GM19463 (cell line): ENCODE data around the gene CNIH1.

Experiments used
- ATAC-seq: cut with Tn5 transposase; IDR thresholded peaks from one replicate; pipeline ENCODE4 v1.9.1; 2021; ENCODE audit warnings: mild to moderate bottlenecking, moderate library complexity; ENCODE audit not compliant: unreplicated experiment

The CNIH1 gene

GRCh38 chr14:54440873-54441868, at the start of gene CNIH1:
Gene CNIH1 (minus strand): TSS chr14:54441374. CDS start chr14:54441327, 47 bp downstream.
- ATAC-seq: peak; percentile 94

- ATAC-seq: no peak
Observed at GRCh38 chr14:54490445-54491175, 49.4 kb upstream of the CNIH1 start.

DNA sequence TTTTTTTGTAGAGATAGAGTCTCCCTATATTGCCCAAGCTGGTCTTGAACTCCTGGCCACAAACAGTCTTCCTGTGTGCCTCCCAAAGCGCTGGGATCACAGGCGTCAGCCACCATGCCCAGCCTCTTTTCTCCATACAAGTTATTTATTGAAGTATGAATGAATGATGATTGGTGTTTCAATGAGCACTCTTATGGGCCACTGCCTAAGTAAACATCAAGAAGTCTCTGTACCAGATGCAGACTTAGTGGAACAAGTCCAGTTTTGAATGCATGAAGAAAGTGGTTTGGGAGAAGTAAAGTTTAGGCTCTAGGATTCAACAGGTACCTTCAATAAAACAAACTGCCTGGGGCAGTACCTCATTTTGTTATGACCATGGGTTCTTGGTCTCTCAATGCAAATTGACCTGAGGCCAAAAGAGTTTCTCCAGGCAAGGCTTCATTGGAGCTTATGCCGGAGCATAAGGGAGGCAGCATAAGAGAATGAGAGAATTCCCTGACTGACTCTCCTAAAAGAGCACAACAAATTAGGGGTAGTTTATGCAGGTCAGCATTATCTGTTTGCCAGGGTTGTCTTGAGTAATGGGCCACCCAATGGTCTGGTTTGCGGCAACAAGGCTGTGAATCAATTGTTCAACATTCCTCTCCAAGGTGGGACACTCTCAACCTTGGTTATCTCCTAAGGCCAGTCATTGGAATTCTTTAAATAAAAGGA, 48.7 kb upstream of the CNIH1 start:
- no peak for ATAC-seq

- ATAC-seq: no peak
Observed at GRCh38 chr14:54489318-54489683, 48.1 kb upstream of the CNIH1 start.

GRCh38 chr14:54488646-54489317, 47.6 kb upstream of the CNIH1 start, which contains the start of gene GMFB:
Gene GMFB (minus strand): TSS chr14:54488980. CDS start chr14:54488927, 53 bp downstream.
- peak; percentile 93 for ATAC-seq

DNA sequence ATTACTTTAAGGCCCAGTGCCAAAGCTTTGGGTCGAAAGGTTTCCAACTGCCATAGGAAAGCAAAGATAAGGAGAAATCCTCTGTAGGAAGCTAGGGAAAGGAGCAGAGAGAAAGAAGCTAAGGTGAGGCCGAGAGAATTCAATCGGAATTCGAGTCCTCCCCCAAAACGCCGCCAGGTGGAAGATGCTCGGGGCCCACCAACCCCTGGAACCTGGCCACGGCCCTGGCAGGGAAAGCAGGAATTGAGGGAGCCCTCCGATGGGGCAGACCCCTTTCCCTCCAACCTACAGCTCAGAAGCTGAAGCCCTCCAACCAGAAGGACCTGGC, 47.1 kb upstream of the CNIH1 start:
- no peak for ATAC-seq

- no peak for ATAC-seq
Observed at GRCh38 chr14:54487771-54488170, 46.6 kb upstream of the CNIH1 start.

- ATAC-seq: no peak
Observed at GRCh38 chr14:54486685-54487084, 45.5 kb upstream of the CNIH1 start.

- no peak for ATAC-seq
Observed at GRCh38 chr14:54483846-54484245, 42.7 kb upstream of the CNIH1 start.

DNA sequence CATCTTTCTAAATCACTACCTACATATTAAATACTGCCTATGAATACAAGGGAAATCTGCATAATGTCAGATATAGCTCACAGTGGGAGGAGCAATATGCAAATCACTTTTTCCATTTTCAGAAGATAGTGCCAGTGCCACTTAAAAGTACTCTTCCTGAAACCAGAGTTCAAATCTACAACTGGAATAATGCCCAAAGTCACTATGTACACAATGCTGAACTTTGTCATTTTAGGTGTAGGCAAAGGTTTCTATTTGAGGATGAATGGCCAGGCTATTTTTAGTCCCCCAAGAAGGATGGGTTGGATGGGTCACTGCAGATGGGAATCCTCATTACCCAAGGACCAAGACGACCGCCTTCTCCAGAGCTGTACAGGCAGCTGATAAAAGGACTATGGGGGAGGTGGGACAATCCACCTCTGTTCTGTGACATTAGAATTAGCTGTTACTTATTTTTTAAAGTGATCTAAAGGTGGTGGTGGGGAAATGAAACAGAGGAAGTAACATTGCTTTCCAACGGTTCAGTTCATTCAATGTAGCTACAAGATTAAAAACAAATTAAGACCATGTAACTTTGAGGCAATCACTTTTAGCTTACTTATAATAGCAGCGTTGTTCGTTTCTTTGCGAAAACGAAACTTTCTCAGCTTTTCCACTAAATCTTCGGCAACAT, 42.0 kb upstream of the CNIH1 start:
- no peak for ATAC-seq

DNA sequence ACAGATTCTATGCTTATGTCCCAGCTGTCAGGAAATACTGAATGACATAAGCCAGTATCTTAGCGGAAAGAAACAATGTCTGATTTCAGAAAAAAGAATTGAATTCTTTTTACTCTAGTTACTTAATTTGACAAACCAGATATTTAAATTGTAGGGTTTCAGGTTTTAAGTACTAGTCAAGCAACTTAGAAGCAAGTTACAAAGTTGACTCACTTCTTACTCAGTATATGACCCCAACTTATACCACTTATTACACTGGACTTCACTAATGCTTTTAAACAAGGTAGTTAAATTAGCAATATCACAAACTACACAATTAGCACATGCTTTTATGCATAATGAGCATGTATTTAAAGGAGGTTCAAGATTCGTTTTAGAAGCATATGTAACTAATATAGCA, 40.5 kb upstream of the CNIH1 start:
- ATAC-seq: no peak

DNA sequence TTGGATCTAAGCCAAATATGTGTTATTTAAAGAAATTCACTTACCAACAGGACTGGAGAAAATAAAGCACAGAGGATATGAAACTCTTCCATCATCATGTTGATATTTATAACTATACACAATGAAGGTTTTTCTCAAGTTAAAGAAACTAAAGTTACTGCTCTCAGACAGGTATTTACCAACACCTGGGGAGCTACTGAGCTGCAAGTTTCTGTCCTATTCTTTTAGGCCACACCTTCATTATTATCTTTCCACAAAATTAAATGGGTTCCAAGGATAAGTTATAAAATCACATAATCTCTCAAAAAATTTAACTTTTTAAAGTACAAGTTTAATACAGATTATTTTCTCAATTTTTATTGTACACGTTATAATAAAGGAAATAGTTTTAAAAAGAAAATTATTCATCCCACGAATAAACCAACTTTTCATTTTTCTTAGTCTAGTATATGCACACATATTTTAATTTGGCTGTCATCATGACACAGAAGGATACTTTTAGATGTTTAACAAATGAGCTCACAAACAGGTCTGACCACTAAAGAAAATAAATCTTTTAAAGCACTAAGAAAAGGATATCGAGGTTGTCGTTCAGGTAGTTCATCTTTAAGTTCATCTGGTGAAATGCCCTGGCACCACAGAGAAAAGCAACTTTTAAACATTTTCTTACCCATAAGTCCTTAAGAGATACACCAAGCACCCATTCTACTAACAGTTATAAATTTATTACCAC, 39.8 kb upstream of the CNIH1 start:
- ATAC-seq: no peak

- ATAC-seq: no peak
Observed at GRCh38 chr14:54478636-54479215, 37.6 kb upstream of the CNIH1 start.

DNA sequence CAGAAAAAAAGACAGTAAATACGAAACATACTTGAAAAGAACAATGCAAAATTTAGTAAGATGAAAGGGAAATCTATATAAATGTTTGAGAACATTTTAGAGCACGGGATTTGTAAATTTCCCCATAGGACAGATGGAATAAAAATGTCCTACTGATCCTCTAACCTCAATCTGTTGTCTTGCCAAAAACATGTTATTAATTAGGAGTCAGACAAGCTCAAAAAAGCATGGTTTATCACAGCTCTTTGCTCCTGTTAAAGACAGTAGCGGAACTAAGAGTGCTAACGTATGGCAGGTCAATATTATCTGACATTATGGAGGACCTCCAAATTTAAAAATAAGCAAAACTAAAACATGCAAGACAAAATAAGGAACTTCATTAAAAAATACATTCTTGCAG, 34.7 kb upstream of the CNIH1 start:
- no peak for ATAC-seq

DNA sequence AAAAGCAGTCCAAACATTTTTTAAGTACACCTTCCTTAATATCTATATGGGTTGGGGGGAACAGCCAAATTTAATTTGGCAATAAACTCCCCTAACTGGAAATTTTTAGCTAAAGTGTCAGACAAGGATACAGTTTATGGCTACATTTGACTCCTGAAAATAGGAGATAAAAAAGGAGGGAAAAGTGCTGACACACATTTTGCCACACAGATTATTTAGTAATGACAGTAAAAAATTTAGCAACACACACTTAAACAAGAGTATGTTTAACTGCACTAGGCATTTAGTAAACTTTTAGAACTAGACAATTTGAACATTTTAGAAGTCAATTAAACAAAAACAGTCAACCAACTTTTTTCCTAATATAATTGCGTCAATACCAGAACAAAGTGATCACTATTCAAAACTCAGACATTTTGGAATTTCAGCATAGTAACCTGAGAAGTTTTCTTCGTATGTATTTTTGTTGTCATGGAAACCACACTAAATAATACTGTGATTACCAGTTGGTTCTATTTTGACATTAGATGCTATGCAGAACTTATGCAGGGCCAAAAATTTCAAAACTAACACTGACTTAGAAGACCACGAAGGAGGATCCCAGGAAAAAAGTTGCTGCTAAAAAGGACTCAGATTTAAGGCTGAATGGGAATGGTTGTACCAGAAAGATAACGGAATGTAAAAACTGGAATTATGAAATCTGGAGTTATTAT, 34.2 kb upstream of the CNIH1 start:
- ATAC-seq: no peak

GRCh38 chr14:54474232-54474793, 33.1 kb upstream of the CNIH1 start:
- no peak for ATAC-seq

GRCh38 chr14:54472315-54472714, 31.1 kb upstream of the CNIH1 start:
- ATAC-seq: no peak

DNA sequence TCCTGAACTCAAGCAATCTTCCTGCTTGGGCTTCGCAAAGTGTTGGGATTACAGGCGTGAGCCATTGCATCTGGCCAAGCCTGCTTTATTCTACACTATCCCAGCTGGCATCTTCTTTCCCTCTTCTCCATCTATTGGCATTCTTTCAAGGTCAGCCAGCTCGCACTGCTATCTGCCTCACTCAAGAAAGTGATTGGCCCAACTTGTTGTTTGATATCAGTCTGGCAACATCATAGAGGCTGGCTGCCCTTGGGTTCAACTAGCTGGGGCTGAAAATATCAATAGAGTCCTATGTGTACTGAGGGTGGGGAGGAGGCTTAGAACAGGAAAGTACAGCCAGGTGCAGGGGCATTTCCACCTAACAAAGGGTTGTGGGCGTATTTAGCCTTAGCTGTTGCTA, 30.5 kb upstream of the CNIH1 start:
- no peak for ATAC-seq
